DMS79 (cell line): ENCODE measurements around the gene DOK4.

Experiments
- DNase-seq: peaks from one replicate; lab custom pipeline; 2025; lab: John Stamatoyannopoulos, UW

DOK4 gene

DNA sequence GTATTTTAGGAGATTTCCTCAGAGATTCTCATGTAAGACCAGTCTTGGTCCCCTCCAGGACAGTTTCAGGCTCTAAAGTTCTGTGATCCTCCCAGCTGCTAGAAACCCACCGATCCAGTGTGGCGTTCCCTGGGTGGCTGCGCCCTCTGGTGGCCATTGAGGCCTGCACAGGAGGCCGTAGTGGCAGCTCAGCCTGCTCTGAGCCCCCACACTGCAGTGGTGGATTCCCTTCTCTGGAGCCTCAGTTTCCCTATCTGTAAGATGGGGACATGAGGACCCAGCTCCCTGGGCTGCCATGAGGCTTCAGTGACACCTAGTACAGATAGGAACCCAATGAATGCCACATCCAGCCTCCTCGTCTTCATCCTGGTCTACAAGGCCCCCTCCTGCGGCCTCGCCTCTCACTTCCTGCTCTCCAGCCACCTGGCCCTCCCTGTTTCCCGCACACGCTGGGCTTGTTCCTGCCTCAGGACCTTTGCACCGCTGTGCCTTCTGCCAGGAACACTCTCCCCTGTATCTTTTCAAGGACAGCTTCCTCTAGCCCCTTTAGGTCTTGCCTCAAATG, 33.6 kb upstream of the DOK4 start:
- peak; percentile 9 for DNase-seq

GRCh38 chr16:57518922-57519321, 32.6 kb upstream of the DOK4 start:
- no peak for DNase-seq

- no peak for DNase-seq
Measured at GRCh38 chr16:57518520-57518919, 32.2 kb upstream of the DOK4 start.

GRCh38 chr16:57517397-57518367, 31.4 kb upstream of the DOK4 start:
- DNase-seq: no peak

- DNase-seq: no peak
Measured at GRCh38 chr16:57516773-57517172, 30.5 kb upstream of the DOK4 start.

DNA sequence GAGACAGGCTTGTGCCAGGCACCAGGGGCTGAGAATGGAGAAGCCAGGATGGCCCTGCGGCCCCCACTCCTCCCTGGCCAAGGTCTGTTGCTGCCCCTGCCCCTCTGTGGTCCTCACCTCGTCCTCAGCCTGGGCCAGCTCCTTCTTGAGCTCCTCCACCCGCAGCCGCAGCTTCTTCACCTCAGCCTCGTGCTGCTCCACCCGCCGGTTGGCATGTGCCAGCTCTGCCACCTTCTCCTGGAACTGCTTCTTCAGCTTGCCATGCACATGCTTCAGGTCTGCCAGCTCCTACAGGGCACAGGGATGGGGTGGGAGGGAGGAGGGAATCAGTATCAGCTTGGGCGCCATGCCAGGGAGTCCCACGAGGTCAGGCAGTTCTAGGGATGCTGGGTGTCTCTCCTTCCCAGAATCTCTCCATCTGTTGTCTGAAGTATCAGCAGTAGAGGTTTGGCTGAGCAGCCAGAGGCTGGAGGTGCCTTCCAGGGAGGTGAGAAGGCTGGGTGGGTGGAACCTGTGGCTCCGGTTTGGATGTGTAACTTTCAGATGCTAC, 30.0 kb upstream of the DOK4 start:
- DNase-seq: no peak

DNA sequence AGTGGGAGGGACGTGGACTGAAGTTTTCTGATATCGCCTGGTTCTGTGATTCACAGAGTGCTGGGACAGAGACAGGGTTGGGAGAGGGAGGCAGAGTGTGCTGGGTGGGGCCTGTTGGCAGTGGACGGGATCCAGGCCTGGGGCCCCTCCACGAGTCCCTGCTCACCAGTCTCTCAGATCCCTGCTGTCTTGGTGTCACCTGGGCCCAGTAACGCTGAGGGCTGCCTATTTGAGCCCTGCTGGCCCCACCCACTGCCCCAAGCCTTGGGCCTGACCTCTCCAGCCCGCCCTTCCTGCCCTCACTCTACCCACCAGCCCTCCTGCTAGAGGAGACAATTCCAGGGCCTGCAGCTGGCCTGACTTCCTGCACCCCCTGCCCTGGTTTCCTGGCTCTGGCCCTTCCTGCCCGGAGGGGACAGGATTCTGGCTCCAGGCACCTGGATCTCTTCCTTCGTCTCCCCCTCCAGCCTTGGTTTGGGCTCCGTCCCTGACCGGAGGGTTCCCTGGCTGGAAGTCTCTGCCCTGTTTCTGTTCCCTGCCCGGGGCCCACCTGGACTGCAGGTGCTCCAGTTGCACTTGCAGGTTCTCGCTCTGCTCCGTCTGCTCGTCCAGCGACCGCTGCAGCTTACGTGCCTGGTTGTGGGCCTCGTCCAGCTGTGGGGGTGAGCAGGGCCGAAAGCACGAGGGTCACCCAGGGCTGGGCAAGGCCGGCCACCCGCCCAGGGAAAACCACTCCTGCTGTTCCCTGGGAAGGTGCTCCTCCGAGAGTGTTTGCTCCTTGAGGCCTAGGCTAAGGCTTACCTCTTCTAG, 28.7 kb upstream of the DOK4 start:
- no peak for DNase-seq

GRCh38 chr16:57514371-57514770, 28.1 kb upstream of the DOK4 start:
- no peak for DNase-seq

DNA sequence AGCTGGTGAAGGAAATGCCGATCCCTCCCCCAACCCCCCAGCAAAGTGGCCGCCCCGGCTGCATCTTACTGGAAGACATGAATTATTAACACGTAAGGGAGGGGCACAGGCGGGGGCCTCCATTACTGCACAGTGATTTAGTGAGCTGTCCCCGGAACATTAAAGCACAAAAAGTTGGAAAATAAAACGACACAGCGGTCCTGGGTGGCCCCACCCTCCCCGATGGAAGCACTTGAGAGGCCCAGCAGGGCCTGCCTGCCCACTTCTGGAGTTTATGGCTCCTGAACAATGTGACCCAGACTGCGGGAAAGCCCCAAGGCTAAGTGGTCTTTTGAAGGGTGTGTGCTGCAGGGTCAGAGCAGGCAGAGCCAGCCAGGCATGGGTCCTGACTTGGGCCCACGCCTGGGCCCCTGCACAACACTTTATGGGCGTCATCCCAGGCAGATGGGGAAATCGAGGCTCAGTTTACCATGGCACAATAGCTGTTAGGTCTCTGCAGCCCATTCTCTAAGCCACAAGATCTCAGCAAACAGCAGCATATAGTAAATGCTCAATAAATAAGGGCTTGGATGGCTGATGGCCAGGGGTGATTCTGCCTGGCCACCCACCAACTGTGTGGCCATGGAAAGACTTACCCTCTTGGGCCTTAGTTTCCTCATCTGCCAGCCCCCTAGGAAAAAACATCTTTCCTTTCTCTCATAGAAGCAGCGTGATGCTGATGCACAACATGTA, 27.2 kb upstream of the DOK4 start:
- DNase-seq: peak; percentile 60

GRCh38 chr16:57512296-57513001, 26.2 kb upstream of the DOK4 start:
- no peak for DNase-seq

DNA sequence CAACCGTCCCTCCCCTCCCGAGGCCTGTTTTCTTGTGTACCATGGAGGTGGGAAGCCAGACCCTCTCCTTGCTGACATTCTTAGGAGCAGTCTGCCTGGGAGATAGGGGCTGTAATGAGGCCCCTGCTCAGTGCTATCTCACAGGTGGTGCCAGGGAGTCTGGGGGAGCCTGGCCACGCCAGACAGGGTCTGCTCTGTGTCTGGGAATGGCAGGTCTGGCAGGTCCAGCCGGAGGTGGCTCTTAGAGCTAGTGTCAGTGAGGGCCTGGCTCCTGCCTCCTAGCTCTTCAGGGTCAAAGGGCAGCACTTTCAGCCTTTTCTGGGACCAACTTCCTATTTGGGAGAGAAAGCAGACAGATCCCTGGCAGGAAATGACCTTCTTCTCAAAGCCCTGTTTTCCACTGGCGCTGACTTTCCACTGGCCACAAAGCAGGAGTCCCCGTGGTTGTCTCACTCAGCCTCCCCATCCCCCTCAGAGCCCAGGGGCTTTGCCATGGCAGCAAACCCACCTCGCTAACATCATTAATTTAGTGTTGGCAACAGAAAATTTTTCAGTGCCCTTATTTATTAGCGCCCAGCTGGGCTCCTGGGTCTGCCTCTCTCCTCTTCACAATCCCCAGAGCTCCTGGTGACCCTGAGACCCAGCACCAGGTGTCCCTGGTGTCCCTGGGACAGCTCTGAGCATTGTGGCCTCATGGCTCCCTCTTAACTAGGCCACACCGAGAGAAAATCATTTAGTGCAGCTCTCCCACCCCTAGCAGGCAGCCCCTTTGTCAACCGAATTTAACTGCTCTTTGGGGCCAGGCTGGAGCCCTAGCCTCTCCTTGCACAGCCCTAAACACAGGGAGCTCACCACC, 24.0 kb upstream of the DOK4 start:
- DNase-seq: no peak

GRCh38 chr16:57509231-57509923, 23.1 kb upstream of the DOK4 start:
- DNase-seq: no peak

- no peak for DNase-seq
Measured at GRCh38 chr16:57508035-57508425, 21.7 kb upstream of the DOK4 start.

DNA sequence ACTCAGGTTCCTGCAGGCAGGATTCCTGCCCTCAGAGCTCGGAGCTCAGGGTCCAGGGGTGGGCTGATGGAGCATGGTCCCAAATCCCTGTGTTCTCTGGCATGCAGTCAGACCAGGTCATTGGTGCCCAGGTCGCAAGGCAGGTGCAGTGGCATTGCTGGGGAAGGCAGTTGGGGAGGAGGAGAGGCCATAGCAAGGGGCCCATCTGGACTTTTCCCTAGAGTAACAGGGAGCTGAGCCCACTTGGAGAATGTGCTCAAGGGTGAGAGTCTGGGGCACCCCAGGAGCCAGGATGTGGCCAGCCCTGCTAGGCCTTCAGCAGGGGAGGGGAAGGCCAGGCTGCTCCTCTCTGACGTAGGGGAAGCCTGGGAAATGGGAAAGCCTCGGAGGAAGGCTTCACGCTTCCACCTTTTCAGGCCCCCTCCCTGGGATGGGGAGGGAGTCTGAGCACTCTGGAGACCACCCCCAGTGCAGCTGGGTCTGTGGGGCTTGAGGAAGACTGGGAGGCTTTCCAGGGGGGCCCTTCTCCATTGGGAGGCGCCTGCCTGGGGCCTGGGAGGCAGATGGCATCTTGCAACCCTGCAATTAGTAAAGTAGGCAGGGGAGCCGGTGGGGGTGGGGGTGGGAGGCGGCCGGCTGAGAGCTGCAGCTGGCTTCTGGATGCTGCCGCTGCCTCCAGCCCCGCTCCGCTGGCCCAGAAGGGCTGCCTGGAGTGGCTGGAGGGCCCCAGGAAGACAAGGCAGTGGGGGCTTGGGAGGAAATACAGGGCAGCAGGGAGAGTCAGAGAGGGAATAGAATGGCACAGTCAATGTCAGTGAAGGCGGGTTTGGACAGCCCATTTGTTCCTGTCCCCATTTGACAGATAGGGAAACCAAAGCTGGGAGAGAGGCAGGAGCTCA, 21.1 kb upstream of the DOK4 start:
- peak; percentile 33 for DNase-seq

DNA sequence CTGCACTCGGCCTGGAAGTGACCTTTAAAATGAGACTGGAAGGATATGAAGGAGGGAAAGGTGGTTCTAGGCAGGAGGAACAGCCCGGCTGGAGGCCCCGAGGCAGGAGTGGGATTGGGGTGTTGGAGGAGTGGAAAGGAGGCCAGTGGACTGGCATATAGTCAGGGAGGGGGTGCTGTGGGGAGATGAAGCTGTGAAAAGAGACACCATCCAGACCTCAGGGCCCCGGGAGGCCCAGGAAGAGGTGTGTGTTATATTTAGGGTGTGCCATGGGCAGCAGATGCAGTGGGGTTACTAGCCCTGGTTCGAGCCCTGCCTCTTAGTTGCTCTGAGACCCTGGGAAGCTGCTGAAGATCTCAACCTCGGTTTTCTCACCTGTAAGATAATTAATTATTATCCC, 18.9 kb upstream of the DOK4 start:
- DNase-seq: no peak

GRCh38 chr16:57504491-57504890, 18.2 kb upstream of the DOK4 start:
- DNase-seq: peak; percentile 41

DNA sequence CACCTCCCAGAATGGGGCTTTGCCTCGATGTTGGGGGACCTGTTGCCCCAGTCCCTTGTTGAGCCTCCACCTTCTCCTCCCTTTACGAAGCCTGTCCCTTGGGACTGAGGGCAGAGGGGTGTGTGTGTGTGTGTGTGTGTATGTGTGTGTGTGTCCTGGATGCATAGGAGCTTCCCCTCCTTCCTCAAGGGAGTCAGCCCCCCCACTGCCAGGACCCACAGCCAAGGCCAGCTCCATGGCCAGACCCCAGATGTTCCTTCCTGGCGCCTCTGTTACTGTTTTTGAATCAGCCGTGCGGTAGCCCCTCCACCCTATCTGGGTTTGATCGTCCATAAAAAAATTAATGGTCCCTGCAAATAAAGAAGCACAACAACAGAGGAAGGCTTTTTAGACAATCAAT, 17.7 kb upstream of the DOK4 start:
- DNase-seq: peak; percentile 41

- DNase-seq: peak; percentile 63
Measured at GRCh38 chr16:57503366-57503765, 17.1 kb upstream of the DOK4 start.
